Mesothelial cell of epicardium (in vitro differentiated cells): ENCODE results near the gene BBS2. TPM values are rescaled to one million over a fixed set of nuclear protein-coding genes. Genes with fewer than 3 reads are reported as not detected.

Experiments
- DNase-seq, 2 experiments: peaks; one replicate each; pipeline ENCODE4 v3.0.0; 2021; ENCODE audit warnings: low spot score in 2 of 2; ENCODE audit not compliant: unreplicated experiment in 2 of 2
- H3K27ac Mint-ChIP-seq: 2 replicates; pipeline ENCODE4 v1.8.0; 2021; ENCODE audit warnings: mixed read lengths
- H3K27me3 Mint-ChIP-seq: 2 replicates; pipeline ENCODE4 v1.8.0; 2021; ENCODE audit warnings: low read depth, mixed read lengths
- H3K36me3 Mint-ChIP-seq: 2 replicates; pipeline ENCODE4 v1.8.0; 2021; ENCODE audit warnings: mixed read lengths
- H3K4me1 Mint-ChIP-seq: 2 replicates; pipeline ENCODE4 v1.8.0; 2021; ENCODE audit warnings: mixed read lengths
- H3K4me3 Mint-ChIP-seq: 2 replicates; pipeline ENCODE4 v1.8.0; 2021; ENCODE audit warnings: mild to moderate bottlenecking, moderate library complexity, mixed read lengths
- H3K9me3 Mint-ChIP-seq: 2 replicates; pipeline ENCODE4 v1.8.0; 2021; ENCODE audit warnings: mixed read lengths
- total RNA-seq: library from RNA; stranded (reverse); gene quantifications from 3 replicates; pipeline ENCODE4 v1.2.1, GENCODE V29; 2021
- TF ChIP-seq, protein P1 (sequence below): fragments of 200-600 bp; sonication (generic); IDR thresholded peaks from one replicate; pipeline ENCODE4 v1.5.0; 2021; ENCODE audit warnings: antibody characterized with exemption; ENCODE audit not compliant: unreplicated experiment

BBS2 gene
- total RNA-seq, 1 donor from 2014 or later = 60.8 TPM

GRCh38 chr16:56558024-56558747 lies 38.4 kb upstream of the BBS2 start:
- Mint-ChIP-seq H3K4me1 (no peaks in the 10 kb centered on the region), H3K27me3 (peaks cover 68% of the 10 kb centered on the region), H3K36me3 (no peaks in the 10 kb centered on the region), H3K4me3 (no peak overlapping the region), H3K9me3 (no peaks in the 10 kb centered on the region), H3K27ac (no peak overlapping the region)
- DNase-seq = no peak
- TF ChIP-seq, protein P1, sequence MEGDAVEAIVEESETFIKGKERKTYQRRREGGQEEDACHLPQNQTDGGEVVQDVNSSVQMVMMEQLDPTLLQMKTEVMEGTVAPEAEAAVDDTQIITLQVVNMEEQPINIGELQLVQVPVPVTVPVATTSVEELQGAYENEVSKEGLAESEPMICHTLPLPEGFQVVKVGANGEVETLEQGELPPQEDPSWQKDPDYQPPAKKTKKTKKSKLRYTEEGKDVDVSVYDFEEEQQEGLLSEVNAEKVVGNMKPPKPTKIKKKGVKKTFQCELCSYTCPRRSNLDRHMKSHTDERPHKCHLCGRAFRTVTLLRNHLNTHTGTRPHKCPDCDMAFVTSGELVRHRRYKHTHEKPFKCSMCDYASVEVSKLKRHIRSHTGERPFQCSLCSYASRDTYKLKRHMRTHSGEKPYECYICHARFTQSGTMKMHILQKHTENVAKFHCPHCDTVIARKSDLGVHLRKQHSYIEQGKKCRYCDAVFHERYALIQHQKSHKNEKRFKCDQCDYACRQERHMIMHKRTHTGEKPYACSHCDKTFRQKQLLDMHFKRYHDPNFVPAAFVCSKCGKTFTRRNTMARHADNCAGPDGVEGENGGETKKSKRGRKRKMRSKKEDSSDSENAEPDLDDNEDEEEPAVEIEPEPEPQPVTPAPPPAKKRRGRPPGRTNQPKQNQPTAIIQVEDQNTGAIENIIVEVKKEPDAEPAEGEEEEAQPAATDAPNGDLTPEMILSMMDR = no peak

DNA sequence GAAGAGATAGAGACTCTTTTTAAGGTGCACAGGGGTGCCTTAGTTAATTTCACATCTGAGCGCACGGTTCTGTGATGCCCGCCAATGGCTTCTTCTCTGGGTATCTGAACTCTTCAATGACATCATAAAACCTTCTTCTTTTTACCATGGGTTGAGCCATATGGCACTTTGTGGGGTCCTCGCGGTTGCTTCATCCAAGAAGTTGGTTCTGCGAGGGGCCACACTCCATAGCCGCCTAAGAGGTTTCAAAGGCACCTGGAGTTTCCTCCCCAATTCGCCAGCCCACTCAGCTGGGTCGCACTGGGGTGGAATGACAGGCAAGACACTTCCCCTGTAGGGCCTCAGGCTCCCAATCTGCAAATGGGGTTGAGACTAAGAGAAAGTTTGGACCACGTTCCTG lies 34.6 kb upstream of the BBS2 start:
- Mint-ChIP-seq H3K4me1 (no peaks in the 10 kb centered on the region), H3K9me3 (no peaks in the 10 kb centered on the region), H3K27me3 (peaks cover 65% of the 10 kb centered on the region), H3K27ac (no peak overlapping the region), H3K4me3 (no peak overlapping the region), H3K36me3 (no peaks in the 10 kb centered on the region)
- no peak for DNase-seq
- TF ChIP-seq, protein P1 = no peak

- no peak for DNase-seq
- Mint-ChIP-seq H3K27ac (no peak overlapping the region), H3K4me3 (no peak overlapping the region)
Measured at GRCh38 chr16:56551796-56552738, 32.2 kb upstream of the BBS2 start.

GRCh38 chr16:56549744-56550385 lies 30.0 kb upstream of the BBS2 start:
- Mint-ChIP-seq H3K9me3 (no peaks in the 10 kb centered on the region), H3K4me3 (no peak overlapping the region), H3K27ac (no peak overlapping the region), H3K36me3 (no peaks in the 10 kb centered on the region), H3K4me1 (peaks cover 3% of the 10 kb centered on the region), H3K27me3 (peaks cover 38% of the 10 kb centered on the region)
- TF ChIP-seq, protein P1 = no peak
- no peak for DNase-seq

More at GRCh38 chr16:56551796-56552738, 32.2 kb upstream of the BBS2 start:
- TF ChIP-seq, protein P1 = no peak
- no peaks in the 10 kb centered on the region for H3K36me3 Mint-ChIP-seq
- H3K4me1 Mint-ChIP-seq = peaks cover 3% of the 10 kb centered on the region
- peaks cover 50% of the 10 kb centered on the region for H3K27me3 Mint-ChIP-seq
- H3K9me3 Mint-ChIP-seq = no peaks in the 10 kb centered on the region

DNA sequence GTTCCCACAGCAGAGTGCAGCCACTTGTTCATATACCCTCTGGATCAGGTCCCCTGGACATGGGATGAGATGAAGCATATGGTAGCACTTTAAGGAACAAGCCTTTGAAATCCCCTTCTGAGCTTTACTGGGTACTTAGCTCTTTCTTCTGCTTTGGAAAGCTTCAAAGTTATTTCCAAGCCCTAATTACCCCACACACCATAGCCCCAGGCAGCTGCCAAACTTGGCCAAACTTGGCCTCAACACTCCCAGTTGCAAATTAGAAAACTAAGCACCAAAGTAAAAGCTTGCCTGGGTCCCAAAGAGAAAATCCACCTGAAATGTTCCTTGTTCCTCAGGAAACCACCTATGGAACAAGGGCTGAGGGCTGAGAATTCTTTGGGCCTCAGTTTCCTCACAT lies 29.3 kb upstream of the BBS2 start:
- H3K36me3 Mint-ChIP-seq = no peaks in the 10 kb centered on the region
- peaks cover 3% of the 10 kb centered on the region for H3K4me1 Mint-ChIP-seq
- H3K27me3 Mint-ChIP-seq = peaks cover 31% of the 10 kb centered on the region
- TF ChIP-seq, protein P1 = no peak
- no peak overlapping the region for H3K27ac Mint-ChIP-seq
- no peak for DNase-seq
- no peak overlapping the region for H3K4me3 Mint-ChIP-seq
- H3K9me3 Mint-ChIP-seq = no peaks in the 10 kb centered on the region
